GM23248 (cell line): ENCODE data around the gene RPL36A. TPM values are rescaled to one million over a fixed set of nuclear protein-coding genes. Genes with fewer than 3 reads are reported as not detected.

ENCODE experiments used
- DNase-seq: peaks from one replicate; pipeline ENCODE4 v3.0.0-alpha.2; 2015
- H2AFZ ChIP-seq: fragments of 200-600 bp; sonication (generic); 2 replicates; pipeline ENCODE4 v1.6.1; 2016; ENCODE audit warnings: antibody characterized with exemption
- H3F3A ChIP-seq: fragments of 200-600 bp; sonication (generic); 2 replicates; pipeline ENCODE4 v1.6.1; 2016; ENCODE audit warnings: mild to moderate bottlenecking, antibody characterized with exemption, mixed run types; ENCODE audit not compliant: insufficient read depth
- H3K27ac ChIP-seq: fragments of 200-600 bp; sonication (generic); 2 replicates; pipeline ENCODE4 v1.5.1; 2016; ENCODE audit warnings: mild to moderate bottlenecking
- H3K27me3 ChIP-seq: fragments of 200-600 bp; sonication (generic); replicated peaks from 2 replicates; pipeline ENCODE4 v1.6.1; 2016; ENCODE audit warnings: mild to moderate bottlenecking; ENCODE audit not compliant: insufficient read depth
- H3K36me3 ChIP-seq: fragments of 200-600 bp; sonication (generic); 2 replicates; pipeline ENCODE4 v1.6.1; 2016; ENCODE audit warnings: low read depth, mild to moderate bottlenecking
- H3K4me1 ChIP-seq: fragments of 200-600 bp; sonication (generic); 2 replicates; pipeline ENCODE4 v1.6.1; 2016; ENCODE audit warnings: mild to moderate bottlenecking; ENCODE audit not compliant: insufficient read depth
- H3K4me2 ChIP-seq: fragments of 200-600 bp; sonication (generic); one replicate; pipeline ENCODE4 v1.6.1; 2016; ENCODE audit warnings: mild to moderate bottlenecking; ENCODE audit not compliant: unreplicated experiment
- H3K4me3 ChIP-seq: fragments of 200-600 bp; sonication (generic); 2 replicates; pipeline ENCODE4 v1.5.1; 2016; ENCODE audit warnings: mild to moderate bottlenecking
- H3K79me2 ChIP-seq: fragments of 200-600 bp; sonication (generic); 2 replicates; pipeline ENCODE4 v1.6.1; 2016; ENCODE audit warnings: mild to moderate bottlenecking; ENCODE audit not compliant: insufficient read depth
- H3K9ac ChIP-seq: fragments of 200-600 bp; sonication (generic); 2 replicates; pipeline ENCODE4 v1.6.1; 2016; ENCODE audit warnings: mild to moderate bottlenecking
- H3K9me2 ChIP-seq: fragments of 200-600 bp; sonication (generic); 2 replicates; pipeline ENCODE4 v1.6.1; 2016; ENCODE audit warnings: mixed run types, mild to moderate bottlenecking, moderate library complexity; ENCODE audit not compliant: insufficient read depth
- H3K9me3 ChIP-seq: fragments of 200-600 bp; sonication (generic); one replicate; pipeline ENCODE4 v1.6.1; 2017; ENCODE audit warnings: low read depth
- H4K20me1 ChIP-seq: fragments of 200-600 bp; sonication (generic); 2 replicates; pipeline ENCODE4 v1.6.0; 2016; ENCODE audit not compliant: insufficient read depth
- EZH2 ChIP-seq: fragments of 200-600 bp; sonication (generic); IDR thresholded peaks from 2 replicates; pipeline ENCODE4 v1.6.1; 2018; ENCODE audit warnings: antibody characterized with exemption, mild to moderate bottlenecking; ENCODE audit not compliant: insufficient read depth, poor library complexity, severe bottlenecking
- EZH2phosphoT487 ChIP-seq: fragments of 200-600 bp; sonication (generic); IDR thresholded peaks from 2 replicates; pipeline ENCODE4 v1.6.1; 2018; ENCODE audit warnings: antibody characterized with exemption, moderate library complexity, mild to moderate bottlenecking, low read depth; ENCODE audit not compliant: insufficient read depth
- whole genome bisulfite sequencing, 2 experiments: methylation state at CpG; one replicate each; pipeline ENCODE4 v1.1.6; 2015 to 2017; ENCODE audit warnings: low lambda C conversion rate in 2 of 2, low coverage in 1 of 2; ENCODE audit errors: missing lambda C conversion rate in 2 of 2; 5-methylcytosine and 5-hydroxymethylcytosine counted together
- in situ Hi-C: fragments of 300-500 bp; cut with MboI; formaldehyde crosslinking; loops from 2 replicates; pipeline ENCODE4 v1.15.0; 2020
- polyA plus RNA-seq: library from polyadenylated mRNA; unstranded; fragments of >200 nt; fragmentation: Nextera tagmentation; extraction: Ambion mirVana; gene quantifications from 2 replicates; pipeline ENCODE4 v1.2.1, GENCODE V29; 2016
- total RNA-seq: library from RNA; depleted of rRNA; stranded (reverse); fragments of >200 nt; shearing (Covaris generic); gene quantifications from 2 replicates; pipeline ENCODE4 v1.2.3, GENCODE V29; 2014

Gene RPL36A
- total and polyA plus RNA-seq, 2 experiments from 2014 or later = 240 to 331 TPM

DNA sequence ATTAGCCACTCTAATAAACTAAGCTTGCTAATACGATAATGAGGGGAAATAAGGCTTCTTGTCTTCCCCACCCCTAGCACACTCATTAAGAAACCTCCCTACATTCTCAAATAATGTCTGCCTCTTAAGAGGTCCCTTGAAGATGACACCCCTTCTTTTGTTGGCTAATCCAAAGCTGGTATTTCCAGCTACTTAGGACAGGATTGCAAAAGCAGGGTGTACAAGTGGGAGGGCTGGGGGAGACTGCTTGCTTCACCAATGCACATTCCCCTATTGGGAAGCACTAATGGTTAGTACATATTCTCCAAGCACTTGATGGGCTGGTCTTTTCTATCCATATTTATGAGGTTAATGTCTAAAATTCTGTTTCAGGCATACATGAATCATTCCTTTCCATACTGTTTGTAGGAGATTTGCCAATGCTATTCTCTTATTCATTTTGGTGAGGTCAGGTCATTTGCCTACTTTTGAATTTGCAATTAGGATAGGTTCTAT is 25.5 kb upstream of the RPL36A start:
- Histone ChIP-seq H3K4me1 (no peaks in the 10 kb centered on the region), H2AFZ (no peak overlapping the region), H3F3A (no peaks in the 10 kb centered on the region), H3K79me2 (no peaks in the 10 kb centered on the region), H3K9ac (no peak overlapping the region), H4K20me1 (no peaks in the 10 kb centered on the region), H3K9me3 (no peaks in the 10 kb centered on the region), H3K27ac (no peak overlapping the region), H3K9me2 (no peaks in the 10 kb centered on the region), H3K27me3 (no peaks in the 10 kb centered on the region), H3K36me3 (no peaks in the 10 kb centered on the region), H3K4me3 (no peak overlapping the region), H3K4me2 (no peak overlapping the region)
- in situ Hi-C loops = no loop called here
- 84 to 92% methylated on average over 1 of the region's 1 CpG for WGBS, 2 experiments
- no peak for DNase-seq
- TF ChIP-seq EZH2phosphoT487 (no peak), EZH2 (no peak)

- H3K79me2 ChIP-seq = no peaks in the 10 kb centered on the region
- no peak overlapping the region for H3K4me3 ChIP-seq
- in situ Hi-C loops = no loop called here
These were observed 22.0 kb upstream of the RPL36A start for GRCh38 chrX:101368800-101369199.

DNA sequence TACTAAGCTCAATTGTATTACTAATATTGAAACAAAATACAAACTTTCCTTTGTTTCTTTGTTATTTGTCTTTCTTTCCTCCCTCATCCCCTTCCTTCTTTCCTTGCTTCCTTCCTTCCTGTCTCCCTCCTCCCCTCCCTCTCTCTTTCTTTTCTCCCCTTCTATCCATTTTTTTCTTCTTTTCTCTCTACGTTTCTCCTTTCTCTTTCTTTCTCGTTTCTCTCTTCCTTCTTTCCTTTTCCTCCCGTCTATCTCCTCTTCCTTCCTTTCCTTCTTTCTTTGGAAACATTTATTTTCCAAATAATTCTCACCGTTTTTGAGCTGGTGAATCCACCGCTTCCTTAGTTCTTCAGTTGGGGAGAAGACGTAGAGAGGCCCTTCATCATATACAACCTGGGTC is 21.1 kb upstream of the RPL36A start:
- no peaks in the 10 kb centered on the region for H3K27me3 ChIP-seq
- no peaks in the 10 kb centered on the region for H3K9me2 ChIP-seq
- H3K4me3 ChIP-seq = no peak overlapping the region
- in situ Hi-C loops = no loop called here
- no peaks in the 10 kb centered on the region for H4K20me1 ChIP-seq
- no peaks in the 10 kb centered on the region for H3K79me2 ChIP-seq
- H2AFZ ChIP-seq = no peak overlapping the region
- H3K9ac ChIP-seq = no peak overlapping the region
- no peaks in the 10 kb centered on the region for H3K36me3 ChIP-seq
- H3K4me1 ChIP-seq = no peaks in the 10 kb centered on the region
- H3K4me2 ChIP-seq = no peak overlapping the region
- no peaks in the 10 kb centered on the region for H3F3A ChIP-seq
- WGBS, 2 experiments = 49 to 70% methylated on average over 5 to 6 of the region's 6 CpGs
- H3K9me3 ChIP-seq = no peaks in the 10 kb centered on the region
- DNase-seq = no peak
- TF ChIP-seq EZH2 (no peak), EZH2phosphoT487 (no peak)
- no peak overlapping the region for H3K27ac ChIP-seq

More at GRCh38 chrX:101368800-101369199, 22.0 kb upstream of the RPL36A start:
- H2AFZ ChIP-seq = no peak overlapping the region
- no peaks in the 10 kb centered on the region for H3F3A ChIP-seq
- no peak for DNase-seq
- H3K9ac ChIP-seq = no peak overlapping the region
- H3K4me2 ChIP-seq = no peak overlapping the region
- no peaks in the 10 kb centered on the region for H3K36me3 ChIP-seq
- H4K20me1 ChIP-seq = no peaks in the 10 kb centered on the region
- no peaks in the 10 kb centered on the region for H3K9me3 ChIP-seq
- TF ChIP-seq EZH2phosphoT487 (no peak), EZH2 (no peak)
- no peaks in the 10 kb centered on the region for H3K27me3 ChIP-seq
- no peaks in the 10 kb centered on the region for H3K4me1 ChIP-seq
- H3K9me2 ChIP-seq = no peaks in the 10 kb centered on the region
- H3K27ac ChIP-seq = no peak overlapping the region

GRCh38 chrX:101370888-101371504 is 19.8 kb upstream of the RPL36A start:
- H2AFZ ChIP-seq = no peak overlapping the region
- WGBS, 2 experiments = 2 to 3% methylated on average over 3 of the region's 3 CpGs
- no peaks in the 10 kb centered on the region for H3K9me3 ChIP-seq
- H3K27ac ChIP-seq = no peak overlapping the region
- no peak overlapping the region for H3K4me2 ChIP-seq
- H3K4me1 ChIP-seq = no peaks in the 10 kb centered on the region
- TF ChIP-seq EZH2phosphoT487 (no peak), EZH2 (no peak)
- no peaks in the 10 kb centered on the region for H3K9me2 ChIP-seq
- H3K36me3 ChIP-seq = no peaks in the 10 kb centered on the region
- H4K20me1 ChIP-seq = no peaks in the 10 kb centered on the region
- H3K27me3 ChIP-seq = no peaks in the 10 kb centered on the region
- no peaks in the 10 kb centered on the region for H3K79me2 ChIP-seq
- H3K9ac ChIP-seq = no peak overlapping the region
- no peak for DNase-seq
- in situ Hi-C loops = no loop called here
- no peaks in the 10 kb centered on the region for H3F3A ChIP-seq
- no peak overlapping the region for H3K4me3 ChIP-seq

DNA sequence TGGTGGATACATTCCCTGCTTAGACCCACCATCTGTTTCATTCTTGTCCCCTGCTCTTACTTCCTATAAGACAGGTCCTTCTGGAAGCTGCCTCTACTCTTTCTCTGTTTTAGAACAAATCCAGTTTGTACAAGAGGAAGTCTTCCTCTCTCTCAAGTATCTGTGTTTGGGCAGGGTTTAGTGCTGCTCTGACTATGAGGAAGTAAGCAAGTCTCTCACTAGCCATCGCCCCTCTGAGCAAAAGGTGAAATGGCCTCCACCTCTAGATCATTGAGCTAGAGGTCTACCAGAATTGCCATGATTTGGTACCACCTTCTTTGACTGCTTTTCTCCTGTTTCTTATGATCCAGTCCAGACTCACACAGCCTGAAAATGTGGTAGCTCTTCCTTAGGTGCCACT is 13.3 kb upstream of the RPL36A start:
- WGBS, 2 experiments = 0 to 6% methylated on average over 1 of the region's 1 CpG
- TF ChIP-seq EZH2phosphoT487 = no peak
- TF ChIP-seq EZH2 = no peak

More for the DNA sequence above, 13.3 kb upstream of the RPL36A start:
- Histone ChIP-seq H3K27me3 (no peaks in the 10 kb centered on the region), H3K79me2 (no peaks in the 10 kb centered on the region), H3K4me1 (no peaks in the 10 kb centered on the region), H2AFZ (no peak overlapping the region), H3F3A (no peaks in the 10 kb centered on the region), H3K9me2 (no peaks in the 10 kb centered on the region), H3K4me3 (no peak overlapping the region), H3K27ac (no peak overlapping the region), H3K36me3 (no peaks in the 10 kb centered on the region), H3K9me3 (no peaks in the 10 kb centered on the region), H3K4me2 (no peak overlapping the region), H4K20me1 (no peaks in the 10 kb centered on the region), H3K9ac (no peak overlapping the region)
- in situ Hi-C loops = no loop called here
- no peak for DNase-seq
